MCF 10A (cell line): ENCODE results near the gene TRAF3IP1. TPM values are rescaled to one million over a fixed set of nuclear protein-coding genes. Genes with fewer than 3 reads are reported as not detected.

Source experiments
- BruUV-seq: library from RNA; stranded (reverse); fragments of 400-500 nt; replicated peaks from 2 replicates; lab custom pipeline; 2021; lab: Mats Ljungman, UMichigan
- CTCF ChIA-PET: fragments of 300-600 bp; sonication (Branson Sonifier 250); formaldehyde crosslinking; extraction: SDS; loops from one replicate; lab custom pipeline; 2021; ENCODE audit warnings: antibody characterized with exemption, inconsistent platforms; lab: Yijun Ruan, JAX
- POLR2A ChIA-PET: fragments of 300-600, 350-650 bp; sonication (Branson Sonifier 250); formaldehyde crosslinking; extraction: SDS; loops from one replicate; lab custom pipeline; 2020; ENCODE audit warnings: antibody characterized with exemption, inconsistent platforms; lab: Yijun Ruan, JAX
- DNase-seq: peaks from one replicate; pipeline ENCODE4 v3.0.0-alpha.2; 2018; ENCODE audit not compliant: unreplicated experiment
- H3K27ac Mint-ChIP-seq: one replicate; pipeline ENCODE4 v1.8.0; 2022; ENCODE audit warnings: mild to moderate bottlenecking, low read depth, mixed read lengths; ENCODE audit not compliant: unreplicated experiment
- H3K27me3 Mint-ChIP-seq: one replicate; pipeline ENCODE4 v1.8.0; 2022; ENCODE audit warnings: mixed read lengths; ENCODE audit not compliant: insufficient read depth, unreplicated experiment
- H3K36me3 Mint-ChIP-seq: one replicate; pipeline ENCODE4 v1.8.0; 2022; ENCODE audit warnings: mild to moderate bottlenecking, moderate library complexity, mixed read lengths; ENCODE audit not compliant: insufficient read depth, unreplicated experiment
- H3K4me1 Mint-ChIP-seq: one replicate; pipeline ENCODE4 v1.8.0; 2022; ENCODE audit warnings: mixed read lengths; ENCODE audit not compliant: insufficient read depth, unreplicated experiment
- H3K4me3 Mint-ChIP-seq: one replicate; pipeline ENCODE4 v1.8.0; 2022; ENCODE audit warnings: mild to moderate bottlenecking, moderate library complexity, mixed read lengths; ENCODE audit not compliant: unreplicated experiment
- H3K9me3 Mint-ChIP-seq: one replicate; pipeline ENCODE4 v1.8.0; 2022; ENCODE audit warnings: mixed read lengths; ENCODE audit not compliant: unreplicated experiment
- intact Hi-C: fragments of 100-400 bp; cut with micrococcal nuclease; formaldehyde crosslinking; loops from 2 replicates; pipeline ENCODE4 v1.14.1; 2022
- total RNA-seq: library from RNA; stranded (reverse); gene quantifications from 2 replicates; pipeline ENCODE4 v1.2.3, GENCODE V29; 2022
- TF ChIP-seq, protein P1 (sequence below): fragments of 200-600 bp; IDR thresholded peaks from one replicate; pipeline ENCODE4 v1.8.0; 2022; ENCODE audit warnings: antibody characterized with exemption, mild to moderate bottlenecking; ENCODE audit not compliant: unreplicated experiment

TRAF3IP1 gene
- total RNA-seq, 1 experiment from 2014 or later: 19.1 TPM

DNA sequence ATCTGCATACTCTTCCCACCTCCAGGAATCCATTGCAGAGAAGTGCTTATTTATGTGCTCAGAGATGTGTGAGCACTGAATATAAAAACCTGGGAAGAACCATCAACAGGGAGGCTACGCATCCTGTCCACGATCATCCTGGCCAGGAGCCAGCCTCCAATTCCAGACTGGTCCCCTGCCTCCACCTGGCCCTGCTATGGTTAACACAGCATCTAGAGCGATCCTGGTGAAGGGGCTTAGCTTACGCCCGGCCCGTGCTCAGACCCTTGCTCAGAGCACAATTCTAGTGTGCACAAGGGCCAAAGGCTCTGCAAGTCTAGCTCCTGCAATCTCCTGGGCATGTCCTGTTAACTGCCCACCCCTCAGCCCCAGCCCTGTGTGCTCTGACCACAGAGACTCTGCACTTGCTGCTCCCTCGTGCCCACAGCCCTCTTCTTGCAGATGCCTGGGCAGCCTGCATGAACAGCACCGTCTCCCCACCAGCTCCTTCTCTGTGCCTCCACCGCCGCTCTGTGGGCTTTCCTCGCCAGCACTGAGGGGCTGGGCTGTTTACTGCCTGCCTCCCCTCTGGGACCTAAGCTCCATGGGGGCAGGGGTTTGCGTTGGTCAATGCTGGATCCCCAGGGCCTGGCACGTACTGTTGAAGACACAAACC lies 38.4 kb upstream of the TRAF3IP1 start:
- Mint-ChIP-seq H3K36me3 (peaks cover 16% of the 10 kb centered on the region), H3K4me3 (no peak overlapping the region), H3K4me1 (peaks cover 31% of the 10 kb centered on the region), H3K27ac (no peak overlapping the region), H3K9me3 (no peaks in the 10 kb centered on the region), H3K27me3 (no peaks in the 10 kb centered on the region)
- ChIA-PET CTCF (interaction anchor here (1.1 to 1.9 kb wide), 2 partner anchors 22 to 89 kb away, joined by 3 to 5 read pairs; no protein-coding TSS in a partner anchor), POLR2A (no interaction called here)
- intact Hi-C loops: no loop called here
- DNase-seq: no peak
- TF ChIP-seq, protein P1, sequence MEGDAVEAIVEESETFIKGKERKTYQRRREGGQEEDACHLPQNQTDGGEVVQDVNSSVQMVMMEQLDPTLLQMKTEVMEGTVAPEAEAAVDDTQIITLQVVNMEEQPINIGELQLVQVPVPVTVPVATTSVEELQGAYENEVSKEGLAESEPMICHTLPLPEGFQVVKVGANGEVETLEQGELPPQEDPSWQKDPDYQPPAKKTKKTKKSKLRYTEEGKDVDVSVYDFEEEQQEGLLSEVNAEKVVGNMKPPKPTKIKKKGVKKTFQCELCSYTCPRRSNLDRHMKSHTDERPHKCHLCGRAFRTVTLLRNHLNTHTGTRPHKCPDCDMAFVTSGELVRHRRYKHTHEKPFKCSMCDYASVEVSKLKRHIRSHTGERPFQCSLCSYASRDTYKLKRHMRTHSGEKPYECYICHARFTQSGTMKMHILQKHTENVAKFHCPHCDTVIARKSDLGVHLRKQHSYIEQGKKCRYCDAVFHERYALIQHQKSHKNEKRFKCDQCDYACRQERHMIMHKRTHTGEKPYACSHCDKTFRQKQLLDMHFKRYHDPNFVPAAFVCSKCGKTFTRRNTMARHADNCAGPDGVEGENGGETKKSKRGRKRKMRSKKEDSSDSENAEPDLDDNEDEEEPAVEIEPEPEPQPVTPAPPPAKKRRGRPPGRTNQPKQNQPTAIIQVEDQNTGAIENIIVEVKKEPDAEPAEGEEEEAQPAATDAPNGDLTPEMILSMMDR: no peak
- BruUV-seq: no TSS peak

DNA sequence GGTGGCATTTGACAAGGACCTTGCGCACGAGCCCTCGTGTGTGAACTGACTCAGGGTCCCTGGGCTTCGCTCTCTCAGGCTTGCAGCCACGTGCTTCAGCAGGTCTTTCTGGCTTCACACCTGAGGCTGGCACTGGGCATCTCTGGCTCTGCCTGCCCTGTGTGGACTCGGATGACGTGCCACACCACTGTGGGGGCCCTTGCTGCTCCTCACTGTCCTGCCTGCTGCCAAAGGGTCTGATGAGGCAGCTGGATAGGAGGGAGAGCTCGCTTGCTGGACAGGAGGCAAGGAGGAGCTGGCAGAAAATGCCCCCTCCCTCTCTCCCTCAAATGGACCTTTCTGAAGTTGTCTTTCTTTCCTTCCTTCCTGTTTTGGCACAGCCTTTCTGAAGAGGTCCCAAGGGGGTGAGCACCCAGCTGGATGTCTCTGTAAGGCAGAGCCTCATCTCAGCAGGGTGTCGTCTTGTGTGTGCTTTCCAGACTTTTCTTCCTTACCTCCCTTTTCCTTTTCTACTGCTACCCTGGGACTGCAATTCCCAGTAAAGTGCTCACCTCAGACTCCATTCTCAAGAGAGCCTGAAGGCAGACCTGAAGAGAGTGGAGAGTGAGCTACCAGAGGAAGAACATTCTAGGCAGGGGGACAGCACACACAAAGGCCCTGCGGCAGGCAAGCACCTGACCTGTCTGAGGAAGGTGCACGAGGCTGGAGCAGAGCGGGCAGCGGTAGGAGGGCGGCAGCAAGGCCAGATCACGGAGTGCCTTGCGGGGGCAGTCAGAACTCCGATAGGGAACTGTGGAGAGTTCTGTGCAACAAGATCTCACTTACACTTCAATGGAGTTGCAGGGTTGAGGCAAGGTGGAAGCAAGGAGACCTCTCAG lies 37.2 kb upstream of the TRAF3IP1 start:
- Mint-ChIP-seq H3K27ac (peak overlapping the region; percentile 90), H3K27me3 (no peaks in the 10 kb centered on the region), H3K4me1 (peaks cover 38% of the 10 kb centered on the region), H3K4me3 (no peak overlapping the region), H3K9me3 (no peaks in the 10 kb centered on the region), H3K36me3 (peaks cover 17% of the 10 kb centered on the region)
- no peak for DNase-seq
- POLR2A ChIA-PET: interaction anchor here (8.9 kb wide), 1 partner anchor 38 kb away, joined by 139 read pairs; the partner anchor contains the start of gene TRAF3IP1
- TF ChIP-seq, protein P1: no peak
- BruUV-seq: no TSS peak
- intact Hi-C loops: no loop called here
- CTCF ChIA-PET: interaction anchor here (0.6 to 1.9 kb wide), 4 partner anchors 17 to 73 kb away, joined by 3 to 6 read pairs (median 5); no protein-coding TSS in a partner anchor

DNA sequence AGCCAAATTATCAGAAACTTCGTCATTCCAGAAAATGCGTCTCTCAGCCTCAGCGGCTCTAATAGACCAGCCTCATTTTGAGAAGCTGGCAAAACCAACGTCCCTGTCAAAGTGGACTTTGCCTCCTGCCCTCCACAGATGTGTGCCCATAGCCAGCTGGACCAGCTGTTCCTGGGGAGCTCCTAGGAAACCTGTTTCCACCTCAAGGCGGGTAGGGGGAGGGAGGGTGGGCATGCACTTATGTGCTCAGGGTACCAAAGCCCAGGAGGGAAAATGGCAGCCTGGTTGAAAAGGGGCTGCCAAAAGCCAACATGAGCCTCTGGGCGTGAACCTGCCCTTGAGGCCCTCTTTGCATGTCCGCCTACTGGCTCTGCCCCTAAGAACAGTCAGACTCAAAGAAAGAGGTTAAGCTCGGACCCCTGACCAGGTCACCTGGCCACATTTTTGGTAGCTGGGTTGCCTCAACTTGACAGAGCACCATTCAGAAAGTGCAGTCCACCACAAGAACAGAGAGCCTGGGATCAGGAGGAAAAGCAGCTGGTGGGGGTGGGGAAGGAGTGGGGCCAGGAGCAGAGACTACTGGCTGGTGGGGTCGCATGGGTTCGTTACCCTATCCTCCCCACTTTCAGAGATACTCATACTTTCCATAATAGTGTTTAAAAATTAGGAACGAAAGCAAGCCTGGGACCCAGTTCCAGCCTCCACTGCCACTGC lies 35.4 kb upstream of the TRAF3IP1 start:
- intact Hi-C loops: no loop called here
- Mint-ChIP-seq H3K4me3 (peak overlapping the region; percentile 74), H3K36me3 (peaks cover 12% of the 10 kb centered on the region), H3K9me3 (no peaks in the 10 kb centered on the region), H3K27me3 (no peaks in the 10 kb centered on the region), H3K27ac (peak overlapping the region; percentile 99), H3K4me1 (peaks cover 48% of the 10 kb centered on the region)
- POLR2A ChIA-PET: interaction anchor here (0.6 to 8.9 kb wide), 11 partner anchors 11 to 188 kb away, joined by 3 to 139 read pairs (median 5); partner anchors contain the start of gene TRAF3IP1
- DNase-seq: no peak
- TF ChIP-seq, protein P1: no peak
- BruUV-seq: no TSS peak
- CTCF ChIA-PET: interaction anchor here (0.6 to 3.8 kb wide), 7 partner anchors 19 to 595 kb away, joined by 3 to 14 read pairs (median 3); no protein-coding TSS in a partner anchor
